Measurements from ENCODE around the gene PITPNM3.

The PITPNM3 gene

DNA sequence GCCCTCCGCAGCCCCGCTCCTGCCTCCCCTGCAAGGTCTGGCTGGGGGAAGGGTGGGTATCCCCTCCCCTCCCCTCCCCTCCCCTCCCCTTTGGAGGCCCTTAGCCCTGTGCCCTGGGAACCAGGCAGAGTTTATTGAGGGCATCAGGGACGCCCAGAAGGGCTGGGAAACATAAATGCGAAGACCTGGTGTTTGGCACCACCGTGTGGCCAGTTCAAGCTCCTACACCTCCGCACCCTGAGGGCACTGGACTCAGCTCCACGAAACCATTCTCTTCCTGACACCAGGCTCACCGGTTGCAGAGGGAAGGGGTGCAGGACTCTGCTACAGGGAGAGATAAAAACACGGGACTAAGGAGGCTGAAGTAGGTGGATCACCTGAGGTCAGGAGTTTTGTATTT is 120.4 kb downstream of the PITPNM3 start:
- peak; percentile 28 for DNase-seq

DNA sequence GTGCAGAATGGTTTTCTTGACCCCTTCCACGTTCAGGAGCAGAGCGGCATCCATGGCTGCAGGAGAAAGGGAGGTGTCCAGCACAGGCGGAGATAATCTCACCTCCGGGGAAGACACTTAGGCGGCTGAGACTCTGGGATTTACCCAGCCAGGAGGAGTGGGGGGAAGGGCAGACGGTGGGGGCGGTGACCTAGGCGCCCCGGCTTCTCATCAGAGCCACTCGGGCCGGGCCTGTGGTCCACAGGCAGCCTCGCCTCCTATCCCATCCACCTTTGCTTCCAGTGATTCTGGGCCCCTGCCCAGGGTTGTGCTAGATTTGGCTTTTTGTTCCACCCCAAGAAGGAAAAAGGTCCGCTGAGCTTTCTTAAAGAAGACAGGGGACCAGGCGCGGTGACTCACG is 121.3 kb downstream of the PITPNM3 start, which contains the start of gene AIPL1:
TSS of gene AIPL1 (minus strand) at position 71 of the 400 bp plus-strand sequence. CDS start at position 54, 17 bp downstream.
- DNase-seq: no peak

- no peak for DNase-seq
Observed at GRCh38 chr17:6430769-6431168, 125.6 kb downstream of the PITPNM3 start.

DNA sequence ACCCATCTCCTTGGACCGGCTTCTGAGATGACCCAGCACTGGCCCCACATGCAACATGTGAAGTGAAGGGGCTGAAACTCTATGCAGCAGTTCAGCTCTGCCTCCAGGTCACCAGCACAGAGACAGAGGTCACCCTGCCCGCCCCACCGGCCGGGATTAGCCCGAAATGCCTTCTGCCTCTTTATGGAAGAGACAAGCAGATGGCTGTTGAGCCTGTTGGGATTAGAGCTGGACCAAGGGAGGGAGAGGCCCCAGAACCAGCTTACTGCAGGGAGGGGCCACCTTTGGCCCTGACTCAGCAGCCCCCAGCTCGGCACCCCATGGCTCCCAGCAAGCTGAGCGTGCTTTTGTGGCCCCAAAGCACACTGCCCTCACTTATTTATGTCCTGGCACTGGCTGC is 127.1 kb downstream of the PITPNM3 start:
- no peak for DNase-seq

DNA sequence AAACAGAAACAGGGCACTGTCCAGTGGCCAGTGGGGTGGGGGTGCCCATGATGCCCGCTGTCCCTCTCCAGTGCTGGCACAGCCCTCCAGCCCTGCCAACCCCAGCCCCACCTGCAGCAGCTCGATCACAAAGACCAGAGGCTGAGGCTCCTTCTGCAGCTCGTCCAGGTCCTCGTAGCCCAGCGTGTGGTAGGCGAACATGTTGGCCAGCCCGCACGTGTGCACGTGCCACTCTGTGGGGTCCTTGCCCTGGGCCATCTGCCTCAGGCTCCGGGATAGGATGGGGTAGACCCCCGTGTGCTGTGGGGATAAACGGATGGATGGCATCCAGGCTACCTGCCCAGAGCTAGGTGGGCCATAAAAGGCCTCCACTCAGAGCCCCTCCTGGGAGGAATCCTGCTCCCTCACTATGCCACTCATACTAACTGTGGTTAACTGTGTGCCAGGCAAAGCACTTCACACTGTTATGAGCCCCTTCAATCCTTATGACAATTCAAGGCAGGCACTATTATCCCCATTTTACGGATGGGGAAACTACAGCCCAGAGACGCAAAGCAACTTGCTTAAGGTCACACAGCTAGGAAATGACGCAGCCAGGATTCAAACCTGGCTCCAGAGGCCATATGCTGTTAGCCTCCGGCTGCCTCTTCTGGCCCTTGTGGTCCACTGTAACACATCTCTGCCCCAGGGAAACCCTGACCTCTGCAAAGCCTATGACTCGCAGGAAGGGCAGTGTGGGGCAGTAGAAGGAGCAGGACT is 128.0 kb downstream of the PITPNM3 start:
- DNase-seq: no peak

- no peak for DNase-seq
Observed at GRCh38 chr17:6427279-6427781, 129.0 kb downstream of the PITPNM3 start.

- no peak for DNase-seq
Observed at GRCh38 chr17:6426356-6427101, 129.8 kb downstream of the PITPNM3 start.

DNA sequence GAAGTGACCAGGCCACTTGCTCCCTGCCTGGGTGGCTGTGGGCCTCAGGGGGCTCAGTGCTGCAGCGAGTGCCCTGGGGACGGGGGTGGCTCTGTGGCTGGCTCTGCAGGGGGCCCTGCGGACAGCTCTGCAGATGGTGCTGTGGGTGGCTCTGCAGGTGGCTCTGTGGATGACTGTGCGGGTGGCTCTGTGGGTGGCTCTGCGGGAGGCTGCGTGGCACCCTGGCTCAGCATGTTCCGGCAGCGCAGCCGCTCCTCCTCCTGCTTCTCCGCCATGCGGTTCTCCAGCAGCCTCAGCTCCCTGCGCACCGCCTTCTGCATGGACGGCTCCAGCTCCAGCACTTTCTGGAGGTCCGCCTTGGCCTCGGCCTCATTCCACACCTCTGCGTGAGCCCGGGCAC is 130.9 kb downstream of the PITPNM3 start:
- no peak for DNase-seq

DNA sequence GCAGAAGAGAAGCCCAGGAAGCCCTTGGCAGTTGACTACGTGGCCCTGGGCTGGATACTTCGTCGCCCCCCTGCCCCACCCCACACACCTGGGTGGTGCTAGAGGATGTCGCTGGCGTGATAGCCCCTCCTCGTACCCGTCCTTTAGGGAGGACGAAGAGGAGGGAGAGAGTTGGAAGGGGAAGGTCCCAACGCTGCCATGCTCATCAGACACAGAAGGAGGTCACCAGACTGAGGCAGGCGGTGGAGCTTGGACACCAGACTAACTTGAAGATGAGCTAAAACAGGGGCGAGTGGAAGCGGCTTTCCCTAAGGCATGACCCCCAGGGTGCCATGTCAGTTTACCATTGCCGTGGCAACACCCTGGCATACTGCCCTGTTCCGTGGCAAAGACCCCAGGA is 132.4 kb downstream of the PITPNM3 start:
- no peak for DNase-seq

- DNase-seq: no peak
Observed at GRCh38 chr17:6422654-6423241, 133.6 kb downstream of the PITPNM3 start.

GRCh38 chr17:6421700-6422604 is 134.4 kb downstream of the PITPNM3 start:
- DNase-seq: no peak

DNA sequence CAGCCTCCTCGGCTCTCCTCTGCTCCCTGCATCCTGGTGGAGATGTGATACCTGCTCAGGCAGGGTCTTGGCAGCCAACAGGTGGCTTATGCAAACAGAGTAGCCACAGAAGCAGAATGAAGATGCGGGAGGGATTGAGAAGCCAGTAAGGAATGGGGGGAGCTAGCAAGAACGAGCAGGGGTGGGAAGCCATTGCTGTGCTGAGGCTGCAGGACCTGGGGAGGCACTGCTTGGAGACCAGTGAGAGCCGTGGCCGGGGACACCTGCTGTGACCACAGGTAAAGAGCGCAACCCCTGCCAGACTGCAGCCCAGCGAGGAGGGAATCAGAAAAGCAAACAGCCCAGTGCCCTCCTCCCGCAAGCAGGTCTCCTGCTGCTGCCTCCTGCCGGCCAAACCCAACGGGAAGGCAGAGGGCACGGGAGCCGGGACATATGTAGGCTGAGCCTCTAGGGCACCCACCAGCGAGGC is 136.1 kb downstream of the PITPNM3 start:
- DNase-seq: no peak

- DNase-seq: no peak
Observed at GRCh38 chr17:6415616-6416015, 140.7 kb downstream of the PITPNM3 start.

- peak; percentile 46 for DNase-seq
Observed at GRCh38 chr17:6413065-6413464, 143.3 kb downstream of the PITPNM3 start.

DNA sequence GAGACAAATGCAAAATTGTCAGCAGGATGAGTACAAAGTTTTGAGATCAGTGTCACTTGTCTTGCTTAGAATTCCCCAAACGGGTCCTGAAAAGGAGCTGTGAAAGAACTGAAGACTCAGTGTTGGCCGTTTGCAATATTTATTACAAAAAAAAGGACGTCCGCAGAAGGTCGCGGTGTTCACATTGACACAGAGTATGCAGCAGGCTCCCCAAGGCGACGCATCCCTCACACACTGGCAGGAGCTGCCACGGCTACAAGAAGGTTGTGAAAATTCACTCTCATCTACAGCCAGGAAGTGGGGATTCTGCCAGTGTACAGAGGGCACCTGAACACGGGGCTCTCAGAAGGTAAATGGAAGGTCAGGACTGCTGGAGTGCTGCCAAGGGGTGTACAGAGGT is 147.6 kb downstream of the PITPNM3 start:
- no peak for DNase-seq

- no peak for DNase-seq
Observed at GRCh38 chr17:6408276-6408675, 148.1 kb downstream of the PITPNM3 start.

- DNase-seq: no peak
Observed at GRCh38 chr17:6402258-6402657, 154.1 kb downstream of the PITPNM3 start.

Measured in NCI-H446 treated with DMSO at 0.1 percent for 48 hours (cell line).